ENCODE data around the gene HIPK2. TPM values are rescaled to one million over a fixed set of nuclear protein-coding genes. Genes with fewer than 3 reads are reported as not detected.

The HIPK2 gene
- total and polyA plus RNA-seq, 2 of the 4 experiments (the other 2 are of a cell fraction) = 22.0 to 27.1 TPM

DNA sequence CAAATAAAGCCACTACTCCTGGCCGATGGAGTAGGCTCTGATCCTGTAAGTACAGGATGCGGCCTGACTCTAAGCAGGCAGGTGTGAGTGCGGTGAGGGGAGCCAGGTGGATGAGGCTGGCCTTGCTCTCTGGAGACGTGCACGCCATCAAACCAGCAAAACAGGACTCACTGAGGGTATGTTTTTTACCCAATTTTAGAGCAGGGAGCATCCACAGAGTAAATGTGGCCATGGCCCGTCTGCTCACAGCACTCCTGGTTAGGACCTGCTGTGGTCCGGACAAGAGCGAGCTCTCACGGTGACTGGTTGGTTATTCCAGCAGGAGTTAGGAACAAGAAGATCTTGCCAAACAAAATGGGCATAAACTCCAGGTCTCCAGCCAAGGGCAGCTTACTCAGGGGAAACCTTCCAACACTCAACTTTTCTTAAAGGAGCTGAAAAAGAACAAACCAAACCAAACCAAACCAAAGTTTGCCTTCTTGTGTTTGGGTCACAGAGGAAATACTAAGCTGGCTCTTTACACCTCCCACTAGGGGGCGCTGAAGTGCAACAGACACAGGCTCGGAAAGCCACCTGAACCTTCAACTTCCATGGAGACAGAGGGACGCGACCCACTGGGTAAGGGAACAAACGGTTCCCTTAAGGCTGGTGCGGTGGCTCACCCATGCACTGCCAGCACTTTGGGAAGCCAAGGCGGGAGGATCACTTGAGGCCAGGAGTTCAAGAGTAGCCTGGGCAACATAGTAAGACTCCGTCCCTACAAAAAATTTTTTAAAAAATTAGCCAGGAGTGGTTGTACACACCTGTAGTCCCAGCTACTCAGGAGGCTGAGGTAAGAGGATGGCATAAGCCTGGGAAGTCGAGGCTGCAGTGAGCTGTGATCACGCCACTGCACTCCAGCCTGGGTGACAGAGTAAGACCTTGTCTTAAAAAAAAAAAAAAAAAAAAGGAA lies 131.9 kb downstream of the HIPK2 start (continued):
- TF ChIP-seq MAFK (IDR thresholded peaks at IDR 0.05; ENCODE audit: low read depth, low read length) (no peak), CEBPB (IDR thresholded peaks at IDR 0.05; ENCODE audit: low read depth, low read length) (no peak), RFX5 (IDR thresholded peaks at IDR 0.05; ENCODE audit: low read depth, low read length) (no peak)

GRCh38 chr7:139643951-139644585 lies 133.7 kb downstream of the HIPK2 start:
- Histone ChIP-seq H3K4me3 (ENCODE audit: insufficient read depth, low read depth, low read length) (no peak overlapping the region), H2BK5ac (ENCODE audit: low read depth, low read length, poor library complexity, severe bottlenecking) (no peak overlapping the region), H3K56ac (ENCODE audit: extremely low read depth, insufficient read depth, low read length) (no peak overlapping the region), H4K20me1 (ENCODE audit: insufficient read depth, low read length) (peaks cover 85% of the 10 kb centered on the region), H3K27me3 (ENCODE audit: control insufficient read depth, insufficient read depth, low read length) (no peaks in the 10 kb centered on the region), H3K9ac (ENCODE audit: low read depth, low read length) (no peak overlapping the region), H3K4me2 (ENCODE audit: low read depth, low read length) (no peak overlapping the region), H2BK15ac (ENCODE audit: low read depth, low read length) (no peak overlapping the region), H3K27ac (ENCODE audit: insufficient read depth, low read length) (no peak overlapping the region), H2AK5ac (ENCODE audit: low read depth, low read length) (no peak overlapping the region), H3K18ac (ENCODE audit: low read depth, low read length) (no peak overlapping the region), H4K8ac (ENCODE audit: low read depth in 2 of 2, low read length in 2 of 2) (no peak overlapping the region), H3K9me1 (ENCODE audit: insufficient read depth, low read length) (peaks cover 25% of the 10 kb centered on the region), H3K4ac (ENCODE audit: low read depth, low read length) (no peak overlapping the region), H2AK9ac (replicated peaks; ENCODE audit: low read depth, low read length, poor library complexity) (no peak overlapping the region), H3K9me3 (ENCODE audit: control insufficient read depth, insufficient read depth, low read length) (no peaks in the 10 kb centered on the region), H2BK20ac (ENCODE audit: low read depth, low read length) (no peak overlapping the region), H4K5ac (ENCODE audit: low read depth, low read length) (no peak overlapping the region), H2AFZ (replicated peaks; ENCODE audit: low read length, poor library complexity) (no peak overlapping the region), H3K14ac (replicated peaks; ENCODE audit: low read depth, low read length) (no peak overlapping the region), H3K23ac (ENCODE audit: low read depth, low read length) (no peak overlapping the region), H3K79me1 (ENCODE audit: low read depth in 1 of 2, low read length in 2 of 2) (peaks cover 57 to 93% of the 10 kb centered on the region in 2 experiments), H4K91ac (ENCODE audit: insufficient read depth, low read depth, low read length) (no peak overlapping the region), H3K4me1 (ENCODE audit: control insufficient read depth, insufficient read depth, low read length) (peaks cover 7% of the 10 kb centered on the region), H3K36me3 (ENCODE audit: control insufficient read depth, insufficient read depth, low read length) (peaks cover 47% of the 10 kb centered on the region), H2BK120ac (ENCODE audit: low read depth, low read length) (no peak overlapping the region)
- in situ Hi-C loops (cut with MboI; ENCODE audit: low sequenced_read_pairs) (loop anchor here (10.0 kb wide), 2 partner anchors 131 to 361 kb away; partner anchors contain the start of gene HIPK2), intact Hi-C loops (cut with micrococcal nuclease) (no loop called here), dilution Hi-C loops (cut with HindIII; ENCODE audit: low sequenced_read_pairs, unreplicated experiment) (no loop called here)
- no peak for DNase-seq
- CTCF ChIA-PET = no interaction called here
- WGBS, 2 experiments (ENCODE audit: extremely low coverage in 2 of 2, insufficient read length in 1 of 2) = no CpG with 5 or more reads among the region's 6 CpGs
- POLR2A ChIA-PET (ENCODE audit: unreplicated experiment) = no interaction called here
- ATAC-seq (ENCODE audit: low read depth) = no peak
- no TSS peak for BruUV-seq (replicated peaks)
- TF ChIP-seq CTCF (conservative IDR thresholded peaks at IDR 0.05; ENCODE audit: low read depth, low read length) = no peak
- TF ChIP-seq, protein P1, sequence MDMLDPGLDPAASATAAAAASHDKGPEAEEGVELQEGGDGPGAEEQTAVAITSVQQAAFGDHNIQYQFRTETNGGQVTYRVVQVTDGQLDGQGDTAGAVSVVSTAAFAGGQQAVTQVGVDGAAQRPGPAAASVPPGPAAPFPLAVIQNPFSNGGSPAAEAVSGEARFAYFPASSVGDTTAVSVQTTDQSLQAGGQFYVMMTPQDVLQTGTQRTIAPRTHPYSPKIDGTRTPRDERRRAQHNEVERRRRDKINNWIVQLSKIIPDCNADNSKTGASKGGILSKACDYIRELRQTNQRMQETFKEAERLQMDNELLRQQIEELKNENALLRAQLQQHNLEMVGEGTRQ (IDR thresholded peaks at IDR 0.05; ENCODE audit: low read depth, low read length) = no peak
- no peak for TF ChIP-seq MXI1 (IDR thresholded peaks at IDR 0.05; ENCODE audit: borderline replicate concordance, low read depth, low read length)
- no peak for TF ChIP-seq POLR2A (IDR thresholded peaks at IDR 0.05; ENCODE audit: low read depth, low read length)
- no peak for TF ChIP-seq MAZ (IDR thresholded peaks at IDR 0.05; ENCODE audit: borderline replicate concordance, low read depth, low read length)
- no peak for TF ChIP-seq NFE2L2 (IDR thresholded peaks at IDR 0.05; ENCODE audit: low read depth, low read length)
- TF ChIP-seq RAD21 (IDR thresholded peaks at IDR 0.05; ENCODE audit: low read length) = no peak
- no peak for TF ChIP-seq BHLHE40 (IDR thresholded peaks at IDR 0.05; ENCODE audit: low read depth, low read length)

Data from IMR-90 (cell line).